HS-5 (cell line): ENCODE measurements around the gene SIX2.

Experiments
- DNase-seq: peaks from one replicate; pipeline ENCODE4 v3.0.0-alpha.2; 2012; ENCODE audit warnings: low read depth

SIX2 gene

DNA sequence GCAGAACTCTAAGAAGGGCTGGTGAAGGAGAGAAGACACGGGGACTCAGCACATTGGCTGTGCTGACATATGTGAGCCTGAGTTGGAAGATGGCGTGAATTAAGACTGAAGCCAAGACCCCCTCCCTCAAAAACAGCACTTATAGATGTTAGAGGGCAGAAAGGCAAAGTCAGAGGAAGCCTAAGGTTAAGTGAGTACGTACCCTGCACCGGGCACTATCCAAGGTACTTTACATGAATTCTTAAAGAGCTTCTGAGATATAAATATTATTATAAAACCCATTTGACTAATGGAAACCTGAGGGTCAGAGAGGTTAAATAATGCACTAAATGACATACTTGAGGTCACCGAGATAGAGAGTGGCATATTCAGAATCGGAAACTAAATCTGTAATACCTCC lies 42.2 kb downstream of the SIX2 start:
- DNase-seq, result no peak

DNA sequence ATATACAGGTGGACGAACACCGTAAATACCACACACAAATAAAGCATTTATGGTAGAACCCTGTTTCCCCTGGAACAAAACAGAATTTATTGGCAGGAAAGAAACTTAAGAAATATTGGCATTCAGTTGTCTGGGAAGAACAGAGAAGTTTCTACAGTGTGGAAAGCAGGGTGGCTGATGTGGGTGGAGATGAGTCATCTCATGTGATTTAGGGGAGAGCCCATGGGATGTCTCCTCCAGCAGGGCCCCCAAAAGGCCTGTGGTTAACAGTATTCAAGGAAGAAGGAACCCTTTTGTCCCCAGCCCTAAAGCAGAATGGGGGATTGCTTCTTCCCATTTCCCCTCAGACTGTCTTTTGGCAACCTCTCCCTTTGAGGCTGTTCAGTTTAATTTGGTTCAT lies 43.6 kb downstream of the SIX2 start:
- DNase-seq, result no peak

DNA sequence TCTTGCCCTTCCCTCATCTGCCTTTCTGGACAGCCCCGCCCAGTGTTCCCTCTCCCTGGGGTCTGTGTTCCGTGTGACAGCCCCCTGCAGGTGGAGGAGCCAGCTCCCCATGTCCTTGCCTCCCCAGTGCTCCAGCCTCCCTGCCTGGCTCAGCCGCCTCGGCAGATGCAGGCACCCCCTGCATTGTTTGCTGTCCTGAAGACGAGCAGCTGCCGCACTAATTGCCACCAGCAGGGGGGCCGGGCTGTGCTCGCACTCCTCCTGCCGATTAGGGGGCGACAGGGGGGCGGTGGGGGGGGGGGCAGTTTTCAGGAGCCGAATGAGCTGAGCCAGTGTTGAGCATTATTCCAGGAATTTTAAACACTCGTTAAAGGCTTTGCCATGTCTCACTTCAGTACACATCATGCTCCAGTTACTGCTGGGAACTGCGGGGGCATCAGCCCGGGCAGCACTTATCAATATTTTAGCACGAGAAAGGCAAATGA lies 44.5 kb downstream of the SIX2 start:
- no peak for DNase-seq

DNA sequence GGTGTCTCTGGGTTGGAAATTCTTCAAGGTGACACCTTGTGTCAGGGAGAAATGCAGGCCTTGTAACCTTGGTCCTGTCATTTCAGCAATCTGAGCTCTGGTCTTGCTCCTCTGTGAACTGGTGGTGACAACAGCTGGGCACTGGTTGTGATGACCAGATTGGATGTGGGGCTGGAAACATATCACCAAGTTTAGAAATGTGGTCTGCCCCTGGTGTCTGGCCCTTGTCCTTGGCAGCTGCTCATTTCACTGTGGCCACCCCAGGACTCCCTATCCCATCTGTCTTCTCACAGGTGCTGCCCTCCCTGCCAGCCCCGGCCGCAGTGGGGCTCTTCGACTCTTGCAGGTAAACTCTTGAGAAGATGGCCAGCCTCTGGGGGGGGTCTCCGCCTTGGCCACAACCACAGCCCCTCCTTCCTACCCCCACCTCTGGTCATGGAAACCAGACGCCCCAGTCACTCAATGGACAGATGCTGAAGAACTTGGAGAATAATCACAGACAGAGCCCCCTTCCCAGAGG lies 47.0 kb downstream of the SIX2 start:
- DNase-seq, result no peak

DNA sequence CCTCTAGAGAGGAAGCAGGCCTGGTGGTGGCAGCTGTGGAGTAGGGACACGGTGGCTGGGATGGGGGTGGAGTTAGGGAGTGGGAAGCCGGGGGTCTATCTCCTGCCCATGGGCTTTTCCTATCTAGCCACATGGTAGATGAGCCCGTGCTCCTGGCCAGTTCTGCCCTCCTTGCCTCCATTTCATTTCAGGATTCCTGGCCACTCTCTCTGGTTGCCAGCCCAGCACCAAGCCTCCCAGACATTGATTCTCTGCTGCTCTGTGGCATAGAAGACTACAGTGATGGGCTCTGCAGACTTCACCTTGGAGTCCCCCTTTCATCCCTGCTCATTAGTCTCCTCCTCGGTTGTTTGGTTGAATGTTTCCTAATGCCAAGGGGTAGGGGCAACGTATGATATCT lies 48.4 kb downstream of the SIX2 start:
- DNase-seq, result no peak

DNA sequence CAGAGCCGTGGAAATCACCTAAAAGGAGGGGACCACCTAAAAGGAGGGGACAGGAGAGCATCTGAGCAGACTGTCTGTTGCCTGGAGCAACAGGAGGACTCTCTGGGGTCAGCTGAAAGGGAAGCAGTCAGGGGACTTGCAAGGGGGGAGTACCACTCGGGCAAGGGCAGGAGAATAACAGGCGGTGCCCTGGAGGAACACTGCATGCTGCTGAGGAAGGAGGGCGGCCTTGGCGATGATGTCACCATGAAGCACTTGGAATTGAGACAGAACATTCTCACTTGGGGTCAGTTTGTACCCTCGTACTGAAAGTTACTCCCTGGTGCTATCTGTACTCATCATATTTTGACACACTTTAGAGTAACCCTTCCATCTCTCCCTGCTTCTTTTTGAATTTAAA lies 49.4 kb downstream of the SIX2 start:
- DNase-seq, result no peak

DNA sequence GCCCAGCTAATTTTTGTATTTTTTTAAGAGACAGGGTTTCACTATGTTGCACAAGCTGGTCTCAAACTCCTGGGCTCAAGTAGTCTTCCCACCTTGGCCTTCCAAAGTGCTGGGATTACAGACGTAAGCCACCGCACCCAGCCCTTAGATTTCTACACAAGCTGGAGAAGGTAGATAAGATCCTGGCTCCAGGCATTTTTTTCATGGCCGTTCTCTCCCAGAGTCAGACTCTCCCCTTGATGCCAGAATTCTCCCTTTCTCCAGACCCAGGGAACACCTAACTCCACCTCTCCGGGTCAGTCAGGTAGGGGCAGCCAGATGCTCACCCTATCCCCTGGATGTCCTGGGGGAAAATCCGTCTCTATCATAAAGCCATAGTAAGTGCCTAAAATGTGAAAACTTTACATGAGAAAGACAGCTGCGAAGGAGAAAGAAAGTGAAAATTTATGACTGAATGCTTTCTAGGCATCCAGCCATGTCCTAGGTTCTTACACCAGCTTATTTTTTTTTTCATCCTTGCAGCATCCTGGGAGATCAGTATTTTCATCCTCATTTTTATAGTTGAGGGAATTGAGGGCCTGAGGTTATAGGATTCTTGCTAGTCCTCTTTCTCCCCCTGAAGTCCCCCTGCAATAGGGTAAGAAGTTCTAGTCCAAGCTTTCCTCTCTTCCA lies 51.5 kb downstream of the SIX2 start:
- DNase-seq, result no peak

DNA sequence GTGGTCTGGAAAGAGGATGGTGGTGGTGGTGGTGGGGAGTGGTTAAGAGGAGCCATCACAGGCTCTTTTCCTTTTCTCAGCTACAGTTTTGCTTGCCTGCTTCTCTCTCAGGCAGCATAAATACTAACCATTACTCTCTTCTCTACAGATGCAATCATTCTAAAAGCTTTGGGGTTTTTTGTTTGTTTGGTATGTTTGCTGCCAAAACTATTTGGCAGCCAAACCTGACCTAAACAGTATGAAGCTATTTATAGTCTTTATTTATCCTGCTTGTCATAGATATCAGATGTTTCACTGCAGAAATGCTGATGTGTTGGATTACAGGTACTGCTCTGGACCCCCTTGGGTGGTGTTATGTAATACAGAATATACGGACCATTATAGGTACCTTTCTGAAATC lies 52.4 kb downstream of the SIX2 start:
- DNase-seq, result no peak

DNA sequence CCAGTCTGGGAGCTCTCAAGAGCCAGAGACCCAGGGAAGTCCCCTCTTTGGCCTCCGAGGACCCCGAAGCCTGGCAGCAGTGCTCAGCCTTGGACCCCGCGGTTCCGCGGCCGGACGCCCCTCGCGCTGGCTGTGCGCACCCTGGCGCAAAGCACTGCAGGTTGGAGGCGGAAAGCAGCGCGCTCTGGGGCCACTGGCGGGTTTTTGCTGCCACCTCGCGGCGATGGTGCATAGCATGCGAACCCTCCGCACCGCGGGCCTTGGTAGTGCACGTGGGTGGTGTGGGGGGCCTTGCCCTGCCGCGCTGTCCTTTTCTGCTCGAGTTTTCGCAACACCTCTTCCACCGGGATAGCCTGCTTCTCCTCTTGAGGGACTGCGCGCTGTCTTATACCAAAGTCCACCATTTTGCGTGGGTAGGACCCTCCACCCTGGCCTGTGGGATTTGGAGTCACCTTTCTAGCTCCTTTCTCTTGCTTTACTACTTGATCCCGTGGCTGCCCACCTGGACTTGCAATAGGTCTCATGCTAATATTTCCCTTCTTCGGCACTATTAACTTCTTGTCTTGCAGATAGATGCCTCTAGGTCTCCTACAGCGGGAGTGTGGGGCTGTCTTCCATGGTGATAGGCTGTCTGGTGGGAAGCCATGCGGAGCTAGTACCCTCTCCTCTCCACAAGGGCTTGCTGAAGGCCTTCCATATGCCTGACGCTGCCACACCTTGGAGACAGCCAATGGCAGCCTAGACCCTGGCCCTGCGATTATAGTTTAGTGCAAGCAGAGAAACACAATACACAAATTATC lies 53.5 kb downstream of the SIX2 start:
- no peak for DNase-seq
